AG09309 (cell line): ENCODE measurements around the gene TBX15.

Source experiments
- DNase-seq: peaks from one replicate; pipeline ENCODE4 v3.0.0-alpha.2; 2010; ENCODE audit warnings: low read depth
- H3K4me3 ChIP-seq: 2 replicates; pipeline ENCODE4 v1.5.1; 2011; ENCODE audit warnings: mild to moderate bottlenecking, low read depth, low read length, moderate library complexity; ENCODE audit not compliant: control insufficient read depth
- CTCF ChIP-seq: IDR thresholded peaks from 2 replicates; pipeline ENCODE4 v1.5.1; 2011; ENCODE audit warnings: mild to moderate bottlenecking, low read depth, low read length, inconsistent platforms; ENCODE audit not compliant: insufficient read depth, control insufficient read depth; ENCODE audit errors: missing control alignments

The TBX15 gene

GRCh38 chr1:118899340-118899739 is 88.8 kb downstream of the TBX15 start:
- TF ChIP-seq CTCF: no peak
- no peak overlapping the region for H3K4me3 ChIP-seq
- DNase-seq: no peak

GRCh38 chr1:118898712-118899111 is 89.4 kb downstream of the TBX15 start:
- TF ChIP-seq CTCF: no peak
- no peak for DNase-seq
- no peak overlapping the region for H3K4me3 ChIP-seq

- no peak for DNase-seq
- no peak overlapping the region for H3K4me3 ChIP-seq
- TF ChIP-seq CTCF: no peak
Observed at GRCh38 chr1:118896416-118896815, 91.7 kb downstream of the TBX15 start.

GRCh38 chr1:118894836-118895235 is 93.3 kb downstream of the TBX15 start:
- H3K4me3 ChIP-seq: no peak overlapping the region
- TF ChIP-seq CTCF: no peak
- no peak for DNase-seq

GRCh38 chr1:118890851-118891384 is 97.2 kb downstream of the TBX15 start:
- no peak overlapping the region for H3K4me3 ChIP-seq
- DNase-seq: no peak
- no peak for TF ChIP-seq CTCF

GRCh38 chr1:118884946-118885345 is 103.2 kb downstream of the TBX15 start:
- TF ChIP-seq CTCF: no peak
- no peak for DNase-seq
- no peak overlapping the region for H3K4me3 ChIP-seq

GRCh38 chr1:118881751-118882150 is 106.4 kb downstream of the TBX15 start:
- TF ChIP-seq CTCF: no peak
- no peak for DNase-seq
- no peak overlapping the region for H3K4me3 ChIP-seq
